HepG2 (cell line): ENCODE results near the gene NPHS1. TPM values are rescaled to one million over a fixed set of nuclear protein-coding genes. Genes with fewer than 3 reads are reported as not detected.

ENCODE experiments used
- ATAC-seq: fragments of 200-7000 bp; cut with Tn5 transposase; 3 replicates; pipeline ENCODE4 v1.9.1; 2020; ENCODE audit warnings: mild to moderate bottlenecking, moderate library complexity
- BruUV-seq: library from RNA; stranded (reverse); fragments of 400-500 nt; replicated peaks from 2 replicates; lab custom pipeline; 2021; lab: Mats Ljungman, UMichigan
- CTCF ChIA-PET: fragments of 300-600 bp; formaldehyde crosslinking; extraction: SDS; loops from one replicate; lab custom pipeline; 2021; ENCODE audit warnings: low total read pairs, inconsistent platforms, low intra/inter-chr PET ratio; lab: Yijun Ruan, JAX
- POLR2A ChIA-PET: fragments of 350-600 bp; sonication (Branson Sonifier 250); formaldehyde crosslinking; loops from one replicate; lab custom pipeline; 2020; ENCODE audit warnings: antibody characterized with exemption, inconsistent platforms; lab: Yijun Ruan, JAX
- DNase-seq: peaks from one replicate; pipeline ENCODE4 v3.0.0-alpha.2; 2015; ENCODE audit warnings: low spot score
- FAIRE-seq: peaks from 3 replicates; lab custom pipeline; 2011; peaks lifted over from hg19 to GRCh38; lab: Jason Lieb, UNC
- H2AFZ ChIP-seq: one replicate; pipeline ENCODE4 v1.6.1; 2011; ENCODE audit warnings: low read length, inconsistent platforms
- H3K27ac ChIP-seq: fragments of 300-600 bp; 3 replicates; pipeline ENCODE4 v1.8.0; 2011; ENCODE audit warnings: mixed run types, mild to moderate bottlenecking, mixed read lengths, low read length, inconsistent platforms; ENCODE audit not compliant: insufficient read depth; ENCODE audit errors: extremely low read length
- H3K27me3 ChIP-seq, 2 experiments: fragments of 200-600 bp in 1 of 2; 2 replicates in 1 of 2; 3 replicates in 1 of 2; pipeline versions ENCODE4 v1.6.0 to v1.8.0; 2011; ENCODE audit warnings: low read length in 2 of 2, mild to moderate bottlenecking in 2 of 2, moderate library complexity in 2 of 2, inconsistent platforms in 1 of 2; ENCODE audit not compliant: insufficient read depth in 2 of 2, control insufficient read depth in 1 of 2
- H3K36me3 ChIP-seq, 2 experiments: fragments of 200-600 bp in 1 of 2; replicated peaks in 1 of 2; 2 replicates in 1 of 2; 3 replicates in 1 of 2; pipeline versions ENCODE4 v1.5.1 to v1.8.0; 2011; ENCODE audit warnings: low read length in 2 of 2, inconsistent platforms in 1 of 2; ENCODE audit not compliant: insufficient read depth in 2 of 2, control insufficient read depth in 1 of 2
- H3K4me1 ChIP-seq: 2 replicates; pipeline ENCODE4 v1.5.1; 2012; ENCODE audit warnings: low read length, inconsistent platforms; ENCODE audit not compliant: insufficient read depth
- H3K4me2 ChIP-seq: 2 replicates; pipeline ENCODE4 v1.6.0; 2011; ENCODE audit warnings: low read depth, low read length, inconsistent platforms
- H3K4me3 ChIP-seq, 3 experiments: fragments of 200-600 bp in 1 of 3; sonication (generic), shearing (Covaris generic) in 1 of 3; replicated peaks in 1 of 3; 2 replicates each; pipeline ENCODE4 v1.5.1; 2011 to 2016; ENCODE audit warnings: low read length in 3 of 3, inconsistent platforms in 2 of 3, low read depth in 2 of 3, mild to moderate bottlenecking in 2 of 3, control low read depth in 1 of 3, mixed read lengths in 1 of 3; ENCODE audit not compliant: insufficient read depth in 1 of 3
- H3K79me2 ChIP-seq: one replicate; pipeline ENCODE4 v1.6.1; 2011; ENCODE audit warnings: low read length, inconsistent platforms; ENCODE audit not compliant: insufficient read depth
- H3K9ac ChIP-seq: 2 replicates; pipeline ENCODE4 v1.6.0; 2011; ENCODE audit warnings: mild to moderate bottlenecking, low read depth, low read length, inconsistent platforms; ENCODE audit not compliant: insufficient read depth
- H3K9me3 ChIP-seq: 2 replicates; pipeline ENCODE4 v1.5.1; 2012; ENCODE audit warnings: mild to moderate bottlenecking, low read length
- H4K20me1 ChIP-seq: 2 replicates; pipeline ENCODE4 v1.6.0; 2011; ENCODE audit warnings: inconsistent platforms, mild to moderate bottlenecking, low read length, moderate library complexity; ENCODE audit not compliant: insufficient read depth
- GATA4 ChIP-seq: sonication (generic); IDR thresholded peaks from 2 replicates; pipeline ENCODE4 v1.6.1; 2016; ENCODE audit warnings: antibody characterized with exemption, low read depth, borderline replicate concordance
- HNRNPK ChIP-seq: fragments of 200-400 bp; formaldehyde crosslinking; IDR thresholded peaks from 2 replicates; pipeline ENCODE4 v1.6.1; 2018; ENCODE audit warnings: low read length, low read depth, moderate library complexity, mild to moderate bottlenecking; ENCODE audit not compliant: poor library complexity, severe bottlenecking
- MIER2 ChIP-seq: IDR thresholded peaks from 2 replicates; pipeline ENCODE4 v1.6.1; 2016; ENCODE audit warnings: missing biosample characterization, missing genetic modification reagents
- MXD4 ChIP-seq: IDR thresholded peaks from 2 replicates; pipeline ENCODE4 v1.6.1; 2016; ENCODE audit warnings: mild to moderate bottlenecking, missing biosample characterization, missing genetic modification reagents
- NR2C2 ChIP-seq: sonication (generic); formaldehyde crosslinking; IDR thresholded peaks from 2 replicates; pipeline ENCODE4 v1.4.0; 2020; ENCODE audit warnings: missing genetic modification reagents, mild to moderate bottlenecking, moderate library complexity, borderline replicate concordance
- RCOR2 ChIP-seq: IDR thresholded peaks from 2 replicates; pipeline ENCODE4 v1.6.1; 2016; ENCODE audit warnings: missing biosample characterization, missing genetic modification reagents
- SRSF1 ChIP-seq: fragments of 200-400 bp; formaldehyde crosslinking; optimal IDR thresholded peaks from 2 replicates; pipeline ENCODE3; 2017; ENCODE audit warnings: mild to moderate bottlenecking, low read depth, low read length, moderate library complexity
- STAT5B ChIP-seq: sonication (generic); formaldehyde crosslinking; IDR thresholded peaks from 2 replicates; pipeline ENCODE4 v1.4.0; 2020; ENCODE audit warnings: missing genetic modification reagents
- ZNF263 ChIP-seq: sonication (generic); formaldehyde crosslinking; IDR thresholded peaks from 2 replicates; pipeline ENCODE4 v1.4.0; 2020; ENCODE audit warnings: missing genetic modification reagents
- ZNF296 ChIP-seq: sonication (generic); formaldehyde crosslinking; conservative IDR thresholded peaks from 2 replicates; pipeline ENCODE4 v1.5.0; 2020; ENCODE audit warnings: mild to moderate bottlenecking, missing genetic modification reagents
- ZNF333 ChIP-seq: sonication (generic); formaldehyde crosslinking; IDR thresholded peaks from 2 replicates; pipeline ENCODE4 v1.4.0; 2020; ENCODE audit warnings: mild to moderate bottlenecking, missing genetic modification reagents, borderline replicate concordance
- ZNF335 ChIP-seq: sonication (generic); formaldehyde crosslinking; IDR thresholded peaks from 2 replicates; pipeline ENCODE4 v1.4.0; 2020; ENCODE audit warnings: missing genetic modification reagents
- ZNF530 ChIP-seq: sonication (generic); formaldehyde crosslinking; IDR thresholded peaks from 2 replicates; pipeline ENCODE4 v1.5.0; 2020; ENCODE audit warnings: low read depth, mild to moderate bottlenecking, missing genetic modification reagents
- WGBS: methylation state at CpG from one replicate; pipeline ENCODE4 v1.1.6; 2017; ENCODE audit warnings: low lambda C conversion rate; 5-methylcytosine and 5-hydroxymethylcytosine counted together
- in situ Hi-C: cut with HindIII; loops from 2 replicates; pipeline ENCODE4 v1.10.0; 2017; ENCODE audit warnings: low pct_unique_long_range_greater_than_20kb; ENCODE audit not compliant: extremely low pct_ligation_motif_present
- intact Hi-C: fragments of 100-400 bp; cut with micrococcal nuclease; formaldehyde crosslinking; loops from one replicate; pipeline ENCODE4 v1.10.0; 2022; ENCODE audit not compliant: unreplicated experiment
- polyA plus RNA-seq, 8 experiments: library from polyadenylated mRNA; depleted of rRNA in 3 of 8; stranded (reverse) in 7 of 8; unstranded in 1 of 8; fragments of >200 nt; fragmentation: Illumina TruSeq in 4 of 8; extraction: Trizol in 4 of 8; gene quantifications; 2 replicates each; pipeline versions ENCODE4 v1.2.1 to v1.2.3, GENCODE V29; 2011 to 2016; ENCODE audit warnings: low read depth in 4 of 8, missing spikeins in 1 of 8, mixed read lengths in 1 of 8; ENCODE audit not compliant: insufficient read depth in 1 of 8
- total RNA-seq, 5 experiments: library from RNA; depleted of rRNA; stranded (reverse); fragments of >200 nt; fragmentation: Illumina TruSeq; extraction: Trizol; gene quantifications; 2 replicates each; pipeline ENCODE4 v1.2.3, GENCODE V29; 2016; ENCODE audit warnings: low read depth in 1 of 5
- TF ChIP-seq, protein P1 (sequence below): sonication (generic); formaldehyde crosslinking; IDR thresholded peaks from 2 replicates; pipeline ENCODE4 v1.4.0; 2020; ENCODE audit warnings: missing genetic modification reagents
- TF ChIP-seq, protein P2 (sequence below): sonication (generic); formaldehyde crosslinking; IDR thresholded peaks from 2 replicates; pipeline ENCODE4 v1.4.0; 2020; ENCODE audit warnings: missing genetic modification reagents, borderline replicate concordance
- TF ChIP-seq, protein P3 (sequence below): sonication (generic); formaldehyde crosslinking; IDR thresholded peaks from 2 replicates; pipeline ENCODE4 v1.4.0; 2020; ENCODE audit warnings: missing genetic modification reagents, mild to moderate bottlenecking, borderline replicate concordance
- TF ChIP-seq, protein P4 (sequence below): sonication (generic); formaldehyde crosslinking; IDR thresholded peaks from 2 replicates; pipeline ENCODE4 v1.9.0; 2021; ENCODE audit warnings: missing genetic modification reagents, mild to moderate bottlenecking, borderline replicate concordance

NPHS1 gene
- total and polyA plus RNA-seq, 2 of the 13 experiments (the other 11 are each of a cell fraction or from before 2014, with no cell fraction given): not detected

DNA sequence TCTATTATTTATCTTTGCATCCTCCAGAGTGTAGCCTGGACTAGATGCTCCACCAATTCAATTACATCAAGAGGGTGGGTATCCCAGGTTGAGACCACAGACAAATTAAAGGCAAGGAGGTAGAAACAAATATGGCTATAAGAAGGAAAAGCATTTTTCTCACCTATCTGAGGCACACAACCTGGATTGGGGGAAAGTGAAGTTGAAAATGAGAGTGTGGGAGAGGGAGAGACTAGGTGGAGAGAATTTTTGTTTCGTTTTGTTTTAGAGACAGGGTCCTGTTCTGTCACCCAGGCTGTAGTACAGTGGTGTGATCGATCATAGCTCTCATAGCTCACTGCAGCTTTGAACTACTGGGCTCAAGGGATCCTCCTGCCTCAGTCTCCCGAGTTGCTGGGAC is 33.9 kb downstream of the NPHS1 start (continued):
- TF ChIP-seq, protein P1, sequence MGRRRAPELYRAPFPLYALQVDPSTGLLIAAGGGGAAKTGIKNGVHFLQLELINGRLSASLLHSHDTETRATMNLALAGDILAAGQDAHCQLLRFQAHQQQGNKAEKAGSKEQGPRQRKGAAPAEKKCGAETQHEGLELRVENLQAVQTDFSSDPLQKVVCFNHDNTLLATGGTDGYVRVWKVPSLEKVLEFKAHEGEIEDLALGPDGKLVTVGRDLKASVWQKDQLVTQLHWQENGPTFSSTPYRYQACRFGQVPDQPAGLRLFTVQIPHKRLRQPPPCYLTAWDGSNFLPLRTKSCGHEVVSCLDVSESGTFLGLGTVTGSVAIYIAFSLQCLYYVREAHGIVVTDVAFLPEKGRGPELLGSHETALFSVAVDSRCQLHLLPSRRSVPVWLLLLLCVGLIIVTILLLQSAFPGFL: no peak

DNA sequence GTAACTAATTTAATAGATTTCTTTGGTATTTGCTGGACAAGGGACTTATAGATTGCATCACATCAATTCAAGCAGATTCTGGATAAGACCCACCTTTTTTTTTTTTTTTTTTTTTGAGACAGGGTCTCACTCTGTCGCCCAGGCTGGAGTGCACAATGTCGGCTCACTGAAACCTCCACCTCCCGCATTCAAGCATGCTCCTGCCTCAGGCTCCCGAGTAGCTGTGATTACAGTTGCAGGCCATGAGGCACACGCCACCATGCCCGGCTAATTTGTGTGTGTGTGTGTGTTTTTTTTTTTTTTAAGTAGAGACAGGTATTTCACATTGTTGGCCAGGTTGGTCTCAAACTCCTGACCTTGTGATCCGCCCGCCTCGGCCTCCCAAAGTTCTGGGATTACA is 35.5 kb downstream of the NPHS1 start:
- Histone ChIP-seq H3K27ac (no peak overlapping the region), H3K4me3 (no peak overlapping the region), H3K27me3 (no peaks in the 10 kb centered on the region; a peak in 2 of 5 replicates), H3K36me3 (no peaks in the 10 kb centered on the region), H3K4me2 (no peak overlapping the region), H3K4me1 (peaks cover 55% of the 10 kb centered on the region), H3K9me3 (no peaks in the 10 kb centered on the region), H2AFZ (no peak overlapping the region), H3K9ac (no peak overlapping the region), H3K79me2 (peaks cover 6% of the 10 kb centered on the region), H4K20me1 (no peaks in the 10 kb centered on the region)
- intact Hi-C loops (loop anchor here (10.0 kb wide), 1 partner anchor 122 kb away; no protein-coding TSS in a partner anchor), in situ Hi-C loops (loop anchor here (10.0 kb wide), 1 partner anchor 122 kb away; no protein-coding TSS in a partner anchor)
- ATAC-seq (no peak), DNase-seq (no peak), FAIRE-seq (no peak)
- 62% methylated on average over 9 of the region's 9 CpGs for WGBS
- ChIA-PET CTCF (no interaction called here), POLR2A (interaction anchor here (1.2 kb wide), 1 partner anchor 20 kb away, joined by 3 read pairs; no protein-coding TSS in a partner anchor)
- BruUV-seq: no TSS peak
- TF ChIP-seq GATA4: no peak
- no peak for TF ChIP-seq HNRNPK
- no peak for TF ChIP-seq RCOR2
- TF ChIP-seq, protein P2, sequence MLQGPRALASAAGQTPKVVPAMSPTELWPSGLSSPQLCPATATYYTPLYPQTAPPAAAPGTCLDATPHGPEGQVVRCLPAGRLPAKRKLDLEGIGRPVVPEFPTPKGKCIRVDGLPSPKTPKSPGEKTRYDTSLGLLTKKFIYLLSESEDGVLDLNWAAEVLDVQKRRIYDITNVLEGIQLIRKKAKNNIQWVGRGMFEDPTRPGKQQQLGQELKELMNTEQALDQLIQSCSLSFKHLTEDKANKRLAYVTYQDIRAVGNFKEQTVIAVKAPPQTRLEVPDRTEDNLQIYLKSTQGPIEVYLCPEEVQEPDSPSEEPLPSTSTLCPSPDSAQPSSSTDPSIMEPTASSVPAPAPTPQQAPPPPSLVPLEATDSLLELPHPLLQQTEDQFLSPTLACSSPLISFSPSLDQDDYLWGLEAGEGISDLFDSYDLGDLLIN (CRISPR knock-in tag): no peak
- TF ChIP-seq ZNF530 (CRISPR knock-in tag): no peak
- no peak for TF ChIP-seq SRSF1
- TF ChIP-seq, protein P3, sequence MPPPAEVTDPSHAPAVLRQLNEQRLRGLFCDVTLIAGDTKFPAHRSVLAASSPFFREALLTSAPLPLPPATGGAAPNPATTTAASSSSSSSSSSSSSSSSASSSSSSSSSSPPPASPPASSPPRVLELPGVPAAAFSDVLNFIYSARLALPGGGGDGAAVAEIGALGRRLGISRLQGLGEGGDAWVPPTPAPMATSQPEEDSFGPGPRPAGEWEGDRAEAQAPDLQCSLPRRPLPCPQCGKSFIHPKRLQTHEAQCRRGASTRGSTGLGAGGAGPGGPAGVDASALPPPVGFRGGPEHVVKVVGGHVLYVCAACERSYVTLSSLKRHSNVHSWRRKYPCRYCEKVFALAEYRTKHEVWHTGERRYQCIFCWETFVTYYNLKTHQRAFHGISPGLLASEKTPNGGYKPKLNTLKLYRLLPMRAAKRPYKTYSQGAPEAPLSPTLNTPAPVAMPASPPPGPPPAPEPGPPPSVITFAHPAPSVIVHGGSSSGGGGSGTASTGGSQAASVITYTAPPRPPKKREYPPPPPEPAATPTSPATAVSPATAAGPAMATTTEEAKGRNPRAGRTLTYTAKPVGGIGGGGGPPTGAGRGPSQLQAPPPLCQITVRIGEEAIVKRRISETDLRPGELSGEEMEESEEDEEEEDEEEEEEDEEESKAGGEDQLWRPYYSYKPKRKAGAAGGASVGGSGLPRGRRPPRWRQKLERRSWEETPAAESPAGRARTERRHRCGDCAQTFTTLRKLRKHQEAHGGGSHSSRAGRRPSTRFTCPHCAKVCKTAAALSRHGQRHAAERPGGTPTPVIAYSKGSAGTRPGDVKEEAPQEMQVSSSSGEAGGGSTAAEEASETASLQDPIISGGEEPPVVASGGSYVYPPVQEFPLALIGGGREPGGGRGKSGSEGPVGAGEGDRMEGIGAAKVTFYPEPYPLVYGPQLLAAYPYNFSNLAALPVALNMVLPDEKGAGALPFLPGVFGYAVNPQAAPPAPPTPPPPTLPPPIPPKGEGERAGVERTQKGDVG (CRISPR knock-in tag): no peak
- TF ChIP-seq ZNF335 (CRISPR knock-in tag): no peak
- TF ChIP-seq MXD4 (CRISPR knock-in tag): no peak
- TF ChIP-seq, protein P4, sequence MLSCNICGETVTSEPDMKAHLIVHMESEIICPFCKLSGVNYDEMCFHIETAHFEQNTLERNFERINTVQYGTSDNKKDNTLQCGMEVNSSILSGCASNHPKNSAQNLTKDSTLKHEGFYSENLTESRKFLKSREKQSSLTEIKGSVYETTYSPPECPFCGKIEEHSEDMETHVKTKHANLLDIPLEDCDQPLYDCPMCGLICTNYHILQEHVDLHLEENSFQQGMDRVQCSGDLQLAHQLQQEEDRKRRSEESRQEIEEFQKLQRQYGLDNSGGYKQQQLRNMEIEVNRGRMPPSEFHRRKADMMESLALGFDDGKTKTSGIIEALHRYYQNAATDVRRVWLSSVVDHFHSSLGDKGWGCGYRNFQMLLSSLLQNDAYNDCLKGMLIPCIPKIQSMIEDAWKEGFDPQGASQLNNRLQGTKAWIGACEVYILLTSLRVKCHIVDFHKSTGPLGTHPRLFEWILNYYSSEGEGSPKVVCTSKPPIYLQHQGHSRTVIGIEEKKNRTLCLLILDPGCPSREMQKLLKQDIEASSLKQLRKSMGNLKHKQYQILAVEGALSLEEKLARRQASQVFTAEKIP (CRISPR knock-in tag): no peak
- TF ChIP-seq STAT5B (CRISPR knock-in tag): no peak
- no peak for TF ChIP-seq NR2C2 (CRISPR knock-in tag)
- no peak for TF ChIP-seq ZNF263 (CRISPR knock-in tag)
- TF ChIP-seq ZNF296 (CRISPR knock-in tag): no peak
- no peak for TF ChIP-seq MIER2 (CRISPR knock-in tag)
- TF ChIP-seq ZNF333 (CRISPR knock-in tag): no peak
